HG03064 (cell line): ENCODE data around the gene SLC2A14.
"Not testable (repeated sequence)": the region's sequence is repeated elsewhere in the genome, so short reads cannot be mapped to it uniquely, and the experiment has no call there.

Source experiments
- ATAC-seq: cut with Tn5 transposase; IDR thresholded peaks from one replicate; pipeline ENCODE4 v1.9.1; 2021; ENCODE audit warnings: low read depth; ENCODE audit not compliant: unreplicated experiment

SLC2A14 gene

DNA sequence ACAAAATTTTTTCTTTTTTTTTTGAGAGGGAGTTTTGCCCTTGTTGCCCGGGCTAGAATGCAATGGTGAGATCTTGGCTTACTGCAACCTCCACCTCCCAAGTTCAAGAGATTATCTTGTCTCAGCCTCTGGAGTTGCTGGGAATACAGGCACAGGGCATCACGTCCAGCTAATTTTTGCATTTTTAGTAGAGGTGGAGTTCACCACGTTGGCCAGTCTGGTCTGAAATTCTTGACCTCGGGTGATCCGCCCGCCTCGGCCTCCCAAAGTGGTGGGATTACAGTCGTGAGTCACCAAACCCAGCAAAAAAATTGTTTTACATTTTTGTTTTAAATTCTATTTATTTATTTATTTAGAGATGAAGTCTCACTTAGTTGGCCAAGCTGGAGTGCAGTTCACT, 4.7 kb upstream of the SLC2A14 start:
- ATAC-seq: no peak

DNA sequence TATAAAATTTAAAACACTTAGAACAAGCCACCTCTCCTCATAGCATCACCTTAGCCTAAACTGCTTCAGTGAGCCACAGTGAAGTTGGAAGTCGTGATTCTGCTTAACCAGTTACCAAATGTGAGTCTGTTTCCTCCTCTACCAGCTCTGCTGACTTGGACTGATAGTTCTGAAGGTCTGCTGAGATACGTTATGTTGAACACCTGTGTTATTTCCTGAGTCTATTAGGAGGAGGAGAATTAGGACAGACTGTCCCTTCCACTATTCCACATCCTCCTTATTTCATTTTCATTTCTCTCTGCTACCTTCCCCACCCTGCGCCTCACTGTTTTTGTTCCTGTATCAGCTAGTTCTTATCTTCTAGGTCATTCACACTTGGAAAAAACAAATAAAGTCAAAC, 2.4 kb downstream of the SLC2A14 start:
- ATAC-seq: no peak

GRCh38 chr12:7869137-7869536, 3.6 kb downstream of the SLC2A14 start:
- ATAC-seq: no peak

DNA sequence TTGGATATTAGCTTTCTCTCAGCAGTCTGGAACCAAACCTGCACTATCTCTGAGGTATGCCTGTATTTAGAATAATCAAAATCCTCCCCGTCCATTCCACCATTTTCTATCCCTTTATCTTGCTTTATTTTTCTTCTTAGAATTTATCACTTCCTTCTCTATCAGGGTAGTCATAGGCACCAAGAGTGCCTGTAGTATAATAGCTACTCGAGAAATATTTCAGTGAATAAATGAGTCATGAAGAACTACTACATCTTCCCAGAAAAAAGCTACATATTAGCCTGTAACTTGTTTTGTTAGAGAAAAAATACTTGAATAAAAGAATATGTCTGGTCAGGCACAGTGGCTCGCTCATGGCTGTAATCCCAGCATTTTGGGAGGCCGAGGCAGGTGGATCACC, 4.3 kb downstream of the SLC2A14 start:
- ATAC-seq: no peak

DNA sequence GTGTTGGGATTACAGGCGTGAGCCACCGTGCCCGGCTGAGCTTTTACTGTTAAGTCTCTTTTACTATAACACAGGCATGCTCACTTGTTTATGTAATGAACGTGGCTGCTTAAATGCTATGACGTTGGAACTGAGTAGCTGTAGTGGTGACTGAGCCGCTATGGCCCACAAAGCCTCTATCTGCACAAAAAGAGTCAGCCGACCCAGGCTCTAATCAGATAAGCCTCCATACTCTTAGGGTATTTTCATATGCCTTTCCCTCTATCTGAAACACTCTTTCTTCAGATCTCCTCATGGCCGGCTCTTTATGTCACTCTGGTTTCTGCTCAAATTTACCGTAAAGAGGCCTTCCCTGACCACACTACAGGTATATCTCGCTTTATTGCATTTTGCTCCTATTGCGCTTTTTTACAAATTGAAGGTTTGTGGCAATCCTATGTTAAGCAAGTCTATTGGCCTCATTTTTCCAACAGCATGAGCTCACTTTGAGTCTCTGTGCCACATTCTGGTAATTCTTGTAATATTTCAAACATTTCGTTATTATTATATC, 8.0 kb downstream of the SLC2A14 start:
- ATAC-seq: no peak

DNA sequence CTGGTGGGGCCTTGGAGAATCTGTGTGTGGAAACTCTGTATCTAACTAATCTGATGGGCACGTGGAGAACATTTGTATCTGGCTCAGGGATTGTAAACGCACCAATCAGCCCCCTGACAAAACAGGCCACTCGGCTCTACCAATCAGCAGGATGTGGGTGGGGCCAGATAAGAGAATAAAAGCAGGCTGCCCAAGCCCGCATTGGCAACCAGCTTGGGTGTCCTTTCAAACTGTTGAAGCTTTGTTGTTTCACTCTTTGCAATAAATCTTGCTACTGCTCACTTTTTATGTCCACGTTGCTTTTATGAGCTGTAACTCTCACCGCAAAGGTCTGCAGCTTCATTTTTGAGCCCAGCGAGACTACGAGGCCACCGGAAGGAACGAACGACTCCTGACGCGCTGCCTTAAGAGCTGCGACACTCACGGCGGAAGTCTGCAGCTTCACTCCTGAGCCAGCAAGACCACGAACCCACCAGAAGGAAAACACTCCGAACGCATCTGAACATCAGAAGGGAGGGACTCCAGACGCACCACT, 9.8 kb downstream of the SLC2A14 start:
- ATAC-seq: not testable (repeated sequence)

- not testable (repeated sequence) for ATAC-seq
Measured at GRCh38 chr12:7862301-7862700, 10.4 kb downstream of the SLC2A14 start.

- no peak for ATAC-seq
Measured at GRCh38 chr12:7859552-7859951, 13.2 kb downstream of the SLC2A14 start.

- ATAC-seq: no peak
Measured at GRCh38 chr12:7857971-7858370, 14.7 kb downstream of the SLC2A14 start.

- ATAC-seq: no peak
Measured at GRCh38 chr12:7856516-7856915, 16.2 kb downstream of the SLC2A14 start.

- no peak for ATAC-seq
Measured at GRCh38 chr12:7853557-7853956, 19.2 kb downstream of the SLC2A14 start.

DNA sequence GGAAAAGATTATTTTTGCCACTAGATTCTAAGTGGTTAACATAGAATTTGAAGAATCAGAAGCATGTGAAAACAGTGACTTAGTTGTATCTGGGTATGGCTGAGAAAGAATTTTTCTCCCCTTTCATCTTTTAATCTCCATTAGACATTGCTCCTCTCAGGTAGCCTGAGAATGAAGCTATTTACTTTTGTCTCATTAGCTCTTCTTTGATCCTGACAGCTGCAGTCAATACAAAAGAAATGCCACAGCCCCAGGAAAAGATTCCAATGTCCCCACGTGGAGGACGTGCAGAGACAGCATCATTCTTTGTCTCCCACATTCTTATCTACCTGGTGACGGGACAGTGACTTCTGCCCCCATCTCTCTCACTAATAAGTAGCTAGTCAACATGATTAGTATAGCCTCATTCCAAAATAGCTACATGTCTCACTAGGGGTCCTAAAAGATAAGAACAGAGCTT, 21.1 kb downstream of the SLC2A14 start:
- ATAC-seq: not testable (repeated sequence)

DNA sequence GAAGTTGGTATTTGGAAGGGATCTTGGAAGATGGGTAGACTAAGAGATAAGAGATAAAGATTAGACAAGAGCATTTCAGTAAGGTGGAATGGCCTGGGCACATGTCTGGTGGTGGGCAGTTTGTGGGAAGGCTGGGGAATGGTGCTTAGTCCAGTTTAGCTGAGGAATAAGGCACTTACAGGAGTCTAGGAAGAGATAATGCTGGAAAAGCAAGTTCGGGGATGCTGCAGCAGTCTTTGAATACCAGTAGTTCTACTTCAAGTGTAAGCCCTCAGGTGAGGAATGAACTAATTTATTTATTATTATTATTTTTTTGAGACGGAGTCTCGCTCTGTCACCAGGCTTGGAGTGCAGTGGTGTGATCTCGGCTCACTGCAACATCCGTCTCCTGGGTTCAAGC, 22.6 kb downstream of the SLC2A14 start:
- ATAC-seq: not testable (repeated sequence)

- not testable (repeated sequence) for ATAC-seq
Measured at GRCh38 chr12:7848098-7848422, 24.7 kb downstream of the SLC2A14 start.

- ATAC-seq: not testable (repeated sequence)
Measured at GRCh38 chr12:7847226-7848097, 25.3 kb downstream of the SLC2A14 start.

- no peak for ATAC-seq
Measured at GRCh38 chr12:7844116-7844515, 28.6 kb downstream of the SLC2A14 start.

DNA sequence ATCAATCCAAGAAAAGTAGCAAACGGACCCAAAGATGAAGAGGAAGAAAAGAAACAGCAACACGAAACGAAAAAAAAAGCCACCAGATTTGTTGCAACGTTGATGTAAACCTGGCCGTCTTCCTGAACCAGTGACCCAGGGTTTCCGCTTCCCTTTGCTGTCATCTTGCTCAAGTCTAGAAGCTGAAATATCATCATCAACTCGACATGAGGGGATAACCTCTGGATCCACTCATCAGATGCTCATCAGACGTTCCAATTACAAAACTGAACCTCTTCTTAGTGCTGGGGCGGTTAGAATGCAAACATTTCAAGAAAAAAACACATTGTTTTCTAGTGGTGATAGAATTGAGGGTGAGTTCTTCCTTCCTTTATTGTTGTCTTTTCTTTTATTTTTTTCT, 29.1 kb downstream of the SLC2A14 start:
- not testable (repeated sequence) for ATAC-seq

DNA sequence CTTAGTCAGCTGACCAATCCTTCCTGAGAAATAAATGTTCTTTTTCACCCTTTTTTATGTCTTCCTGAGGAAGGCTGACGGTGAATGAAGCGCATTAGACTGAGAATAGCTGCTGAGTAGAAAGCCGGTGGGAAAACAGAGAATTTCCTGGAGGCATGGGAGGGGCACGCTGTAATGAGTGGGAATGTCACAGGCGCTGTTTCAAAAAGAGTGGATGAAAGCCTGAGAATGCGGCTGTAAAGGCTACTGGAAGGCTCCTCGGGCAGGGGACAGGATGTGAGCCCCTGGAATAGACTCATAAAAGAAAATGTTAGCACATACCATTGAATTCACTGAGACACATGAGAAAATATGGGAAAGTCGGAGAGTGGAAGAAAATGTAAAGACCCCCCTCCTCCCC, 29.6 kb downstream of the SLC2A14 start:
- ATAC-seq: not testable (repeated sequence)

GRCh38 chr12:7842444-7842843, 30.3 kb downstream of the SLC2A14 start:
- ATAC-seq: not testable (repeated sequence)

- not testable (repeated sequence) for ATAC-seq
Measured at GRCh38 chr12:7839848-7840247, 32.9 kb downstream of the SLC2A14 start.

DNA sequence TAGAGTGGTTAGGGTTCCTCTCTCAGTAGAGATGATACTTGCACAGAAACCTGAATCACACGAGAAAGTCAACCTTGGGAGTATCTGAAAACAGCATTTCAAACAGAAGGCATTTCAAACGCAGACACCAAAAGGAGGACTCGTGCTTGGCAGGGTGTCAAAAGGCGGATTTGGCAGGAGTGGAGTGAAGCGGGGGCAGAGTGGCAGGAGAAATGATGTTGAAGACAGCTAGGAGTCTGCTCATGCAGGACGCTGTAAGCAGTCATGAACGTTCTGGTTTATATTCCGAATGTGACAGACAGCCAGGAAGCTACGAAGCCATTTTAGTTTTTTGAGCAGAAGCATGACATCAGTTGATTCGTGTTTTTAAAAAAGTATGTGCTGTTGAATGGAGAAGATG, 33.5 kb downstream of the SLC2A14 start:
- not testable (repeated sequence) for ATAC-seq

DNA sequence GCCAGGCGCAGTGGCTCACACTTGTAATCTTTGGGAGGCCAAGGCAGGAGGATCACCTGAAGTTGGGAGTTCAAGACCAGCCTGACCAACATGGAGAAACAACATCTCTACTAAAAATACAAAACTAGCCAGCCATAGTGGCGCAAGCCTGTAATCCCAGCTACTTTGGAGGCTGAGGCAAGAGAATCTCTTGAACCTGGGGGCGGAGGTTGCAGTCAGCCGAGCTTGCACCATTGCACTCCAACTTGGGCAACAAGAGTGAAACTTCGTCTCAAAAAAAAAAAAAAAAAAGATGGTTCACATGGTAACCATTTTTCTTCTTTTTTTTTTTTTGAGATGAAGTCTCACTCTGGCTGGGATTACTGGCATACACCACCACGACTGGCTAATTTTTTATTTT, 35.3 kb downstream of the SLC2A14 start:
- ATAC-seq: no peak
